ENCODE results near the gene GALNT11. TPM values are rescaled to one million over a fixed set of nuclear protein-coding genes. Genes with fewer than 3 reads are reported as not detected.
"Not testable (repeated sequence)": the region's sequence is repeated elsewhere in the genome, so short reads cannot be mapped to it uniquely, and the experiment has no call there.

GALNT11 gene
- polyA plus RNA-seq, 1 donor (not counting 4 experiments of a cell fraction or from before 2014, with no cell fraction given), result 42.3 TPM

GRCh38 chr7:152025937-152026890 is 740 bp downstream of the GALNT11 start:
- no peak for TF ChIP-seq CTCF (optimal IDR thresholded peaks at IDR 0.05 in 1 of 3, IDR thresholded peaks at IDR 0.05 in 1 of 3, conservative IDR thresholded peaks at IDR 0.05 in 1 of 3; ENCODE audit: extremely low read depth in 1 of 3, insufficient read depth in 2 of 3, low read length in 3 of 3)
- TF ChIP-seq EZH2 (IDR thresholded peaks at IDR 0.05; ENCODE audit: low read length), result no peak
- DNase-seq (ENCODE audit: low read depth, low spot score), result no peak
- peaks cover 9% of the 10 kb centered on the region for H3K4me1 ChIP-seq (ENCODE audit: control insufficient read depth, extremely low read depth, insufficient read depth, low read length)
- dilution Hi-C loops (cut with MboI; ENCODE audit: extremely low pct_ligation_motif_present, low sequenced_read_pairs), result no loop called here
- no peaks in the 10 kb centered on the region for H3K27me3 ChIP-seq (ENCODE audit: control insufficient read depth, extremely low read depth, insufficient read depth, low read length)
- peak overlapping the region; percentile 2 for H2AFZ ChIP-seq (ENCODE audit: control insufficient read depth, low read length)
- peak overlapping the region; percentile 80 for H3K4me2 ChIP-seq (ENCODE audit: control insufficient read depth, extremely low read depth, insufficient read depth, low read depth, low read length)
- H3K79me2 ChIP-seq (ENCODE audit: control insufficient read depth, insufficient read depth, low read length), result peaks cover 2% of the 10 kb centered on the region
- H4K20me1 ChIP-seq (ENCODE audit: control insufficient read depth, extremely low read depth, insufficient read depth, low read length), result no peaks in the 10 kb centered on the region
- H3K27ac ChIP-seq (ENCODE audit: control insufficient read depth, insufficient read depth, low read length), result peak overlapping the region; percentile 68
- H3K9ac ChIP-seq (ENCODE audit: control insufficient read depth, extremely low read depth, insufficient read depth, low read length), result peak overlapping the region; percentile 83
- no peaks in the 10 kb centered on the region for H3K9me1 ChIP-seq (ENCODE audit: control insufficient read depth, extremely low read depth, insufficient read depth, low read length)
- no peaks in the 10 kb centered on the region for H3K9me3 ChIP-seq (ENCODE audit: control insufficient read depth, low read depth, low read length)
- FAIRE-seq, result peak; percentile 17
- H3K36me3 ChIP-seq (ENCODE audit: control insufficient read depth in 2 of 2, extremely low read depth in 1 of 2, insufficient read depth in 2 of 2, low read length in 2 of 2), result no peaks in the 10 kb centered on the region
- peak overlapping the region; percentile 80 to 86 (median 83) for H3K4me3 ChIP-seq (ENCODE audit: control insufficient read depth in 2 of 3, extremely low read depth in 1 of 3, insufficient read depth in 2 of 3, low read depth in 1 of 3, low read length in 3 of 3)

DNA sequence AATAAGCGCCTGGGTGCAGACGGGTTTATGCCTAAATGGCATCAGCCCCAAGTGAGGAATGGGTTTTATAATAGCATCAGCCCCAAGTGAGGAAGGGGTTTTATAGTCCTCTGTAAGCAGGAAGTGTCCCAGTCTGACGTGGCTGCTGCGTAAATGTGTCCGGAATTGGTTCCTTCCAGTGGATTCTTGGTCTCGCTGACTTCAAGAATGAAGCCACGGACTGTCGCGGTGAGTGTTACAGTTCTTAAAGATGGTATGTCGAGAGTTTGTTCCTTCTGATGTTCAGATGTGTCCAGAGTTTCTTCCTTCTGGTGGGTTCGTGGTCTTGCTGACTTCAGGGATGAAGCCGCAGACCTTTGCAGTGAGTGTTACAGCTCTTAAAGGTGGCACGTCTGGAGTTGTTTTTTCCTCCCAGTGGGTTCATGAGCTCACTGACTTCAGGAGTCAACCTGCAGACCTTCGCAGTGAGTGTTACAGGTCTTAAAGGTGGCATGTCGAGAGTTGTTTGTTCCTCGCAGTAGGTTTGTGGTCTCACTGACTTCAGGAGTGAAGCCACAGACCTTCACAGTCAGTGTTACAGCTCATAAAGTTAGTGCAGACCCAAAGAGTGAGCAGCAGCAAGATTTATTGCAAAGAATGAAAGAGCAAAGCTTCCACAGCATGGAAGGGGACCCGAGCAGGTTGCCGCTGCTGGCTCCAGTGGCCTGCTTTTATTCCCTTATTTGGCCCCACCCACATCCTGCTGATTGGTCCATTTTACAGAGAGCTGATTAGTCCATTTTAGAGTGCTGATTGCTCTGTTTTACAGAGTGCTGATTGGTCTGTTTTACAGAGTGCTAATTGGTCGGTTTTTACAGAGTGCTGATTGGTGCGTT is 2.3 kb downstream of the GALNT11 start:
- FAIRE-seq; H3K9ac ChIP-seq (ENCODE audit: control insufficient read depth, extremely low read depth, insufficient read depth, low read length); H3K79me2 ChIP-seq (ENCODE audit: control insufficient read depth, insufficient read depth, low read length); H3K9me1 ChIP-seq (ENCODE audit: control insufficient read depth, extremely low read depth, insufficient read depth, low read length); DNase-seq (ENCODE audit: low read depth, low spot score); H4K20me1 ChIP-seq (ENCODE audit: control insufficient read depth, extremely low read depth, insufficient read depth, low read length); H3K4me1 ChIP-seq (ENCODE audit: control insufficient read depth, extremely low read depth, insufficient read depth, low read length); H3K27me3 ChIP-seq (ENCODE audit: control insufficient read depth, extremely low read depth, insufficient read depth, low read length); H3K36me3 ChIP-seq (ENCODE audit: control insufficient read depth in 2 of 2, extremely low read depth in 1 of 2, insufficient read depth in 2 of 2, low read length in 2 of 2); H3K9me3 ChIP-seq (ENCODE audit: control insufficient read depth, low read depth, low read length); H3K4me2 ChIP-seq (ENCODE audit: control insufficient read depth, extremely low read depth, insufficient read depth, low read depth, low read length); H2AFZ ChIP-seq (ENCODE audit: control insufficient read depth, low read length); dilution Hi-C loops (cut with MboI; ENCODE audit: extremely low pct_ligation_motif_present, low sequenced_read_pairs); H3K27ac ChIP-seq (ENCODE audit: control insufficient read depth, insufficient read depth, low read length); H3K4me3 ChIP-seq (ENCODE audit: control insufficient read depth in 2 of 3, extremely low read depth in 1 of 3, insufficient read depth in 2 of 3, low read depth in 1 of 3, low read length in 3 of 3): not testable (repeated sequence)
